ENCODE data around the gene ASCC2. TPM values are rescaled to one million over a fixed set of nuclear protein-coding genes. Genes with fewer than 3 reads are reported as not detected.
A peak's percentile ranks its signal among the peaks of the same experiment; 100 is the strongest.
"Not testable (repeated sequence)": the region's sequence is repeated elsewhere in the genome, so short reads cannot be mapped to it uniquely, and the experiment has no call there.

Gene ASCC2
- total RNA-seq, 1 donor from 2014 or later = 41.7 TPM

DNA sequence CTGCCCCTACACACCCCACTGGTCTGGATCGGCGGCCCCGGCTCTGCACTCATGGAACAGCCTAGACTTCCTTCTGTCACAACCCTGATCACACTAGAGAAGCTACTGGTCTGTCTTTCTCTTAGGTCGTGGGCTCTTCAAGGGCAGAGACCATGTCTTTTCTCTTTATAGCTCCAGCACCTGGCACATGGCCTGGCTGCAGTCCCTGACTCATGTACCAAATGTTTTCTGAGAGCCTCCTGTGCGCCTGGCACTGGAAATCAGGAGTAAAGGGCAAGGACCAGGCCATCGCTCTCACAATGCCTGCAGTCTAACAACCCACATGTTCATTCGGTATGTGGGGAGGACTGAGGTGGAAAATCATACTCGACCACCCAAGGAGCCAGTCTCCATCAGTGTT, 7.5 kb downstream of the ASCC2 start:
- Histone ChIP-seq H3K36me3 (ENCODE audit: control insufficient read depth, insufficient read depth, low read length) (peaks cover 3% of the 10 kb centered on the region), H3K4me3 (ENCODE audit: low read depth, low read length) (no peak overlapping the region), H3K27me3 (ENCODE audit: control insufficient read depth, insufficient read depth, low read length) (no peaks in the 10 kb centered on the region)
- no peak for DNase-seq (ENCODE audit: low read depth)
- TF ChIP-seq, protein P1, sequence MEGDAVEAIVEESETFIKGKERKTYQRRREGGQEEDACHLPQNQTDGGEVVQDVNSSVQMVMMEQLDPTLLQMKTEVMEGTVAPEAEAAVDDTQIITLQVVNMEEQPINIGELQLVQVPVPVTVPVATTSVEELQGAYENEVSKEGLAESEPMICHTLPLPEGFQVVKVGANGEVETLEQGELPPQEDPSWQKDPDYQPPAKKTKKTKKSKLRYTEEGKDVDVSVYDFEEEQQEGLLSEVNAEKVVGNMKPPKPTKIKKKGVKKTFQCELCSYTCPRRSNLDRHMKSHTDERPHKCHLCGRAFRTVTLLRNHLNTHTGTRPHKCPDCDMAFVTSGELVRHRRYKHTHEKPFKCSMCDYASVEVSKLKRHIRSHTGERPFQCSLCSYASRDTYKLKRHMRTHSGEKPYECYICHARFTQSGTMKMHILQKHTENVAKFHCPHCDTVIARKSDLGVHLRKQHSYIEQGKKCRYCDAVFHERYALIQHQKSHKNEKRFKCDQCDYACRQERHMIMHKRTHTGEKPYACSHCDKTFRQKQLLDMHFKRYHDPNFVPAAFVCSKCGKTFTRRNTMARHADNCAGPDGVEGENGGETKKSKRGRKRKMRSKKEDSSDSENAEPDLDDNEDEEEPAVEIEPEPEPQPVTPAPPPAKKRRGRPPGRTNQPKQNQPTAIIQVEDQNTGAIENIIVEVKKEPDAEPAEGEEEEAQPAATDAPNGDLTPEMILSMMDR (IDR thresholded peaks at IDR 0.05; ENCODE audit: insufficient read depth, low read length, poor library complexity, severe bottlenecking) = no peak

DNA sequence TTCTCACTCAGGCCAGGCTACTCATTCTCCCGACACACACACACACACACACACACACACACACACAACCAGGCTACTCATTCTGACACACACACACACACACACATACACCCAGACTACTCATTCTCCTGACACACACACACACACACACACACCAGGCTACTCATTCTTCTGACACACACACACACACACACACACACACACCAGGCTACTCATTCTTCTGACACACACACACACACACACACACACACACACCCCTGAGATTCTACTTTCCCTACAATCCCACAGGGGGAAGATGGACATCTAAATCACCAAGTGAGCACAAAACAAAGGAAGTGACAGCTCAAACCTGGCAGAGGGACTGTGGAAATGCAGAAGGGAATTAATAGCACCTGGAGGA, 10.3 kb downstream of the ASCC2 start:
- H3K27me3 ChIP-seq (ENCODE audit: control insufficient read depth, insufficient read depth, low read length); H3K36me3 ChIP-seq (ENCODE audit: control insufficient read depth, insufficient read depth, low read length); H3K4me3 ChIP-seq (ENCODE audit: low read depth, low read length): not testable (repeated sequence)
- peak; percentile 26 for DNase-seq (ENCODE audit: low read depth)

DNA sequence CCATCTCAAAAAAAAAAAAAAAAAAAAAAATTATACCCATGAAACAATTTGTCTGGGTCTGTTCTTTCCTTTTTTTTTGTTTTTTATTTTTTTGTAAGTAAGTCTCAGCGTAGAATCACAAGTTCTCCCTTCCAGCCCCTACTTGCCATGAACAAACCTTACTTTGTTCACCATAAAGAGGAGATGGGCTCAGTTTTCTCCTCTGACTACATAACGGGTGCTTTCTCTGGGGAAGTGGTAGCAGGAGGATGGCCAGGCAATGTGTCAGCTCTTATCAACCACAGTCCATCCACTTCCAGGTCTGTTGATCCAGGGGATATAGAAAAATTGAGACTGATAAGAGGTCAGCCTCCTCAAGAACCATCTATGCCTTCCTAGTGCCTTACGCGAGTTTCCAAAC, 11.0 kb downstream of the ASCC2 start:
- H3K27me3 ChIP-seq (ENCODE audit: control insufficient read depth, insufficient read depth, low read length) = no peaks in the 10 kb centered on the region
- TF ChIP-seq, protein P1 (IDR thresholded peaks at IDR 0.05; ENCODE audit: insufficient read depth, low read length, poor library complexity, severe bottlenecking) = no peak
- DNase-seq (ENCODE audit: low read depth) = no peak
- peaks cover 1% of the 10 kb centered on the region for H3K36me3 ChIP-seq (ENCODE audit: control insufficient read depth, insufficient read depth, low read length)
- H3K4me3 ChIP-seq (ENCODE audit: low read depth, low read length) = no peak overlapping the region

DNA sequence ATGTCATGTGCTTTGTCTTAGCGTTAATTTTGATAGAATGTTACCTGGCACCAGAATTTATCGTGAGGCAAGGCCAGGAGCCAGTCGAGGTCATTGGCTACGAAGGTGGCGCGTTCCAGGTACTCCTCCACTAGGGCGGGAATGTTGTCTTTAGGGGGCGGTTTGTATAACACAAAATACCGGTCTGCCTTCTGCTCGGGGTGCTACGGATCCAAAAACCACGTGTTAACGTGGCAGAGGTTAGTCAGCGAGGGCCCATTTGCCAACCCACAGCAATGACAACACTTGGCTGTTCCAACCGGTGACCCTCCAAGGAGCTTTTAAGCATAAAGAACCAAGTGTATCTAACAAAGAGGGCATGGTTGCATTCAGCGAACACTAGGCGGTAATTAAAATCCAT, 12.5 kb downstream of the ASCC2 start:
- TF ChIP-seq, protein P1 (IDR thresholded peaks at IDR 0.05; ENCODE audit: insufficient read depth, low read length, poor library complexity, severe bottlenecking) = no peak
- no peak overlapping the region for H3K4me3 ChIP-seq (ENCODE audit: low read depth, low read length)
- no peaks in the 10 kb centered on the region for H3K36me3 ChIP-seq (ENCODE audit: control insufficient read depth, insufficient read depth, low read length)
- H3K27me3 ChIP-seq (ENCODE audit: control insufficient read depth, insufficient read depth, low read length) = no peaks in the 10 kb centered on the region
- no peak for DNase-seq (ENCODE audit: low read depth)

DNA sequence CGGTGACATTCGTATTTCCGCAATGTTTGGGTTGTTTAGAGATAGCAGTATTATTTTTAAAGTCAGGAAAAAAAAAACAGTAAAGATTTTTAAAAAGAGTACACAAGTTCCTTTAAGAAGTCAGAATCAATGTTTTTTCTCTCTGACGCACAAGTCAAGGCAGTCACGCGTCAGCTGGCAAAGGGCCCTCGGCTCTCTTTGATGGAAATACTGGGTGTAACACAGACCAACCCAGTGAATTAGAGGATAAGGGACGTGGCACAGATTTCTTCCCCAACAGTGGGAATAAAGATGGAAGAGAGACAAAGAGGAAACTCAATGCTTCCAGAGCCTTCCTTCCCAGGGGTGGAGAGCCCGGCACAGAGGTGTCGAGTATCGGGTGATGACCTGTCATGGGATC, 13.4 kb downstream of the ASCC2 start:
- H3K27me3 ChIP-seq (ENCODE audit: control insufficient read depth, insufficient read depth, low read length) = no peaks in the 10 kb centered on the region
- DNase-seq (ENCODE audit: low read depth) = no peak
- H3K4me3 ChIP-seq (ENCODE audit: low read depth, low read length) = no peak overlapping the region
- TF ChIP-seq, protein P1 (IDR thresholded peaks at IDR 0.05; ENCODE audit: insufficient read depth, low read length, poor library complexity, severe bottlenecking) = no peak
- H3K36me3 ChIP-seq (ENCODE audit: control insufficient read depth, insufficient read depth, low read length) = no peaks in the 10 kb centered on the region

DNA sequence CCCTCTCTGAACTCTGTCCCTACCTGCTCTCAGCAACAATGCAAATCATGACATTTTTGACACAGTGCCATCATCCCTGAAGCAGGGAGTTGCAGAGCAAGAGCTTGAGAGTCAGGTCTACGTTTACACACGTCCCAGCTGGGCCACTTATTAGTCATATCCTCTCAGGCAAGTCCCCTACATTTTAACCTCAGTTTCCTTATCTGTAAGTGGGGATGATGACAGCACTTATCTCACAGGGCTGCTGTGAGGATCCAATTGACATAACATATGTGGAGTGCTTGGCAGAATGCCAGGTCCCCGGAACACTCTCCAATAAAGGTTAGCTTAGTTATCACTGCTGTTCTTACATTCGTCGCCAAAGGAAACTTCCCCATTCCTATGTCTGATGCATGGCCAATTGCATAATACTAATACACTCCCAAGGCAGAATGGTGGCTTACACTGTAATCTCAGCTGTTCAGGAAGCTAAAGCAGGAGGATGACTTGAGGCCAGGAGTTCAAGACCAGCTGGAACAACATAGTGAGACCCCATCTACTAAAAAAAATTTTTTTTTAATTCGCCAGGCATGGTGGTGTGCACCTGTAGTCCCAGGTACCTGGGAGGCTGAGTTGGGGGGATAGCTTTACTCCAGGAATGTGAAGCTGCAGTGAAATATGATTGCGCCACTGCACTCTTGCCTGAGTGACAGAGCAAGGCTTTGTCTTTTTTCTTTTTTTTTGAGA, 16.6 kb downstream of the ASCC2 start:
- TF ChIP-seq, protein P1 (IDR thresholded peaks at IDR 0.05; ENCODE audit: insufficient read depth, low read length, poor library complexity, severe bottlenecking) = no peak
- Histone ChIP-seq H3K4me3 (ENCODE audit: low read depth, low read length) (no peak overlapping the region), H3K27me3 (ENCODE audit: control insufficient read depth, insufficient read depth, low read length) (no peaks in the 10 kb centered on the region), H3K36me3 (ENCODE audit: control insufficient read depth, insufficient read depth, low read length) (no peaks in the 10 kb centered on the region)
- DNase-seq (ENCODE audit: low read depth) = peak; percentile 79

Data from kidney epithelial cell (primary cell).